Rectal smooth muscle tissue (tissue), 1 donor: ENCODE measurements around the gene KPTN.

Experiments used
- H3K27ac ChIP-seq: one replicate; pipeline ENCODE4 v1.7.0; 2013; ENCODE audit warnings: low read depth, low read length, inconsistent platforms
- H3K27me3 ChIP-seq: one replicate; pipeline ENCODE4 v1.7.0; 2013; ENCODE audit warnings: low read length; ENCODE audit not compliant: control insufficient read depth, insufficient read depth
- H3K36me3 ChIP-seq: one replicate; pipeline ENCODE4 v1.7.0; 2013; ENCODE audit warnings: low read length; ENCODE audit not compliant: control insufficient read depth, insufficient read depth
- H3K4me1 ChIP-seq: one replicate; pipeline ENCODE4 v1.7.0; 2013; ENCODE audit warnings: low read length; ENCODE audit not compliant: control insufficient read depth, insufficient read depth
- H3K4me3 ChIP-seq: one replicate; pipeline ENCODE4 v1.7.0; 2013; ENCODE audit warnings: low read length
- H3K9ac ChIP-seq: one replicate; pipeline ENCODE4 v1.7.0; 2013; ENCODE audit warnings: low read length

The KPTN gene

DNA sequence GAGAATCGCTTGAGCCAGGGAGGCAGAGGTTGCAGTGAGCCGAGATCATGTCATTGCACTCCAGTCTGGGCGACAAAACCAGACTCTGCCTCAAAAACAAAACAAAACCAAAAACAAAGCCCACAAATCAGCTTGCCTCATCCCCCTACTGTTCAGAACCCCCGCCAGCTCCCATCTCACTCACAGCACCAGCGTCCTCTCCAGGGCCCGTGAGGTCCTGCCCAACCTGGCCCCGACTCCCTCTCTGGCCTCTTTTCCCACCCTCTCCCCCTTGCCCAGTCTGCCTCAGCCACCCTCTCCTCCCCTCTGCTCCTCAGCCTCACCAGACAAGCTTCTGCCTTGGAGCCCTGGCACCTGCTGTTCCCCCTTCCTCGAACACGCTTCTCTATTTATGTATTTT is 16.1 kb downstream of the KPTN start:
- Histone ChIP-seq H3K9ac (no peak overlapping the region), H3K27me3 (peaks cover 15% of the 10 kb centered on the region), H3K27ac (peak overlapping the region; percentile 71), H3K4me1 (peaks cover 12% of the 10 kb centered on the region), H3K36me3 (no peaks in the 10 kb centered on the region), H3K4me3 (no peak overlapping the region)

- H3K27me3 ChIP-seq, result peaks cover 12% of the 10 kb centered on the region
- peaks cover 12% of the 10 kb centered on the region for H3K4me1 ChIP-seq
- no peaks in the 10 kb centered on the region for H3K36me3 ChIP-seq
- H3K9ac ChIP-seq, result no peak overlapping the region
- no peak overlapping the region for H3K4me3 ChIP-seq
- no peak overlapping the region for H3K27ac ChIP-seq
Measured at GRCh38 chr19:47465957-47466356, 18.1 kb downstream of the KPTN start.

DNA sequence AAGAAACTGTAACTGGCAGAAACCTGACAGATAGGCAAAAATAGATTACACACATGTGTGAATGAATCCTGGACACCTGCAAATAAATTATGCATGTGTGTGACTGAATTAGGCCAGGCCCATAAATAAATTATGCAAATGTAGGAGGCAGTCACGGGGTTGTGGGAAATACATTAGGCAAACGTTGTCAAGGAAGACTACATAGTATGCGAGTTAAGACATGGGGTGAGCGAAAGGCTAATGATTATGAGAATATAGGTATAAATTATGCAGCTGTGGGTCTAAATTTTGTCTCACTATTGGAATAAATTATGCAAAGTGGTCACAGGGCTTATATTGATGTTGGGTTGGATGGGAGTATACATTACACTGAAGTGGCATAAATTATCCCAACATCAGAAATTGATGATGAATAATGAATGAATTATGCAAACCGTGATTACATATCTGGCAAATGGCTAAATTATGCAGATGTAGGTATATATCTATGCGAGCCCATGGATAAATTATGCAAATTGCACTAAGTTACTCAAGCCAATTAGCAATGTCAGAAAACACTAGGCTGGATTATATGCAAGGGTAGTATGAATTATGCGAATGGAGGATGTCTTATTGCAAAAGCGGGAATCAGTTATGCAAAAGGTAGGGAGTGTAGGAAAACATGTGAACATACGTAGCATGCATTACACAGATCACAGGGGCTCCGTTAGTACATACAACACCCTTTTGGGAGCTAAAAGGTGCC is 19.2 kb downstream of the KPTN start:
- no peak overlapping the region for H3K27ac ChIP-seq
- peaks cover 3% of the 10 kb centered on the region for H3K27me3 ChIP-seq
- no peak overlapping the region for H3K9ac ChIP-seq
- peaks cover 6% of the 10 kb centered on the region for H3K4me1 ChIP-seq
- H3K4me3 ChIP-seq, result no peak overlapping the region
- no peaks in the 10 kb centered on the region for H3K36me3 ChIP-seq

DNA sequence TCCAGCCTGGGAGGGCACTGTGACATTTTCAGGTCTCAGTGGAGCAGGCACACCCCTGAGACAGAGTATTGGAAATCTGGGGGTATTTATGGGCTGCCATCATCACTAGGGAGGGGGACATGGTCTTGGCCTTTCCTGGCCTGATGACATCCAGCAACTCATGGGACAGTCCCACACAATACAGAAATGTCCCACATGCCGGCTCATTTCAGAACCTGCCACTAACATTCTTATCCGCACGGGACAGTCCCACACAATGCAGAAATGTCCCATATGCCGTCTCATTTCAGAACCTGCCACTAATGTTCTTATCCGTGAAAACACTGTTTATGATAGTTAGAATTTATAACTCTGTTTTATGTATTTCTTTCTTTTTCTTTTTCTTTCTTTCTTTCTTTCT is 22.1 kb downstream of the KPTN start:
- no peak overlapping the region for H3K27ac ChIP-seq
- H3K27me3 ChIP-seq, result peaks cover 8% of the 10 kb centered on the region
- no peak overlapping the region for H3K9ac ChIP-seq
- H3K4me3 ChIP-seq, result no peak overlapping the region
- no peaks in the 10 kb centered on the region for H3K4me1 ChIP-seq
- H3K36me3 ChIP-seq, result no peaks in the 10 kb centered on the region

DNA sequence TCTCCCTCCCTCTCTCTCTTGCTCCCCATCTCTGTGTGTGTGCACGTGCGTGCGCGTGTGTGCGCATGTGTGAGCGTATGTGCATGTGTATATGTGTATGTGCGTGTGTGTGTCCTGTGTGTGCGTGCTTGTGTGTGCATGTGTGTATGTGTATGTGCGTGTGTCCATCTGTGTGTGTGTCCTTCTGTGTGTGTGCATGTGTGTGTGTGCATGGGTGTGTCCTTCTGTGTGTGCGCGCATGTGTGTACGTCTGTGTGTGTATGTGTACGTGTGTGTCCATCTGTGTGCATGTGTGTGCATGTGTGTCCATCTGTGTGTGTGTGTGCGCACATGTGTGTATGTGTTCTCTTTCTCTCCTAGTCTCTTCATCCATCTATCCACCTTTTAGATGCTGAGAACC is 24.5 kb downstream of the KPTN start:
- no peaks in the 10 kb centered on the region for H3K36me3 ChIP-seq
- no peak overlapping the region for H3K9ac ChIP-seq
- peaks cover 12% of the 10 kb centered on the region for H3K27me3 ChIP-seq
- H3K4me3 ChIP-seq, result no peak overlapping the region
- no peak overlapping the region for H3K27ac ChIP-seq
- no peaks in the 10 kb centered on the region for H3K4me1 ChIP-seq

GRCh38 chr19:47458672-47459071 is 25.3 kb downstream of the KPTN start:
- no peak overlapping the region for H3K4me3 ChIP-seq
- H3K36me3 ChIP-seq, result no peaks in the 10 kb centered on the region
- no peak overlapping the region for H3K27ac ChIP-seq
- no peak overlapping the region for H3K9ac ChIP-seq
- no peaks in the 10 kb centered on the region for H3K4me1 ChIP-seq
- peaks cover 12% of the 10 kb centered on the region for H3K27me3 ChIP-seq

- no peaks in the 10 kb centered on the region for H3K4me1 ChIP-seq
- H3K36me3 ChIP-seq, result no peaks in the 10 kb centered on the region
- H3K27ac ChIP-seq, result no peak overlapping the region
- no peak overlapping the region for H3K4me3 ChIP-seq
- peaks cover 12% of the 10 kb centered on the region for H3K27me3 ChIP-seq
- no peak overlapping the region for H3K9ac ChIP-seq
Measured at GRCh38 chr19:47456721-47457474, 27.1 kb downstream of the KPTN start.

GRCh38 chr19:47450478-47450877 is 33.5 kb downstream of the KPTN start:
- Histone ChIP-seq H3K36me3 (no peaks in the 10 kb centered on the region), H3K9ac (no peak overlapping the region), H3K27ac (no peak overlapping the region), H3K4me1 (peaks cover 3% of the 10 kb centered on the region), H3K27me3 (peaks cover 11% of the 10 kb centered on the region), H3K4me3 (no peak overlapping the region)

DNA sequence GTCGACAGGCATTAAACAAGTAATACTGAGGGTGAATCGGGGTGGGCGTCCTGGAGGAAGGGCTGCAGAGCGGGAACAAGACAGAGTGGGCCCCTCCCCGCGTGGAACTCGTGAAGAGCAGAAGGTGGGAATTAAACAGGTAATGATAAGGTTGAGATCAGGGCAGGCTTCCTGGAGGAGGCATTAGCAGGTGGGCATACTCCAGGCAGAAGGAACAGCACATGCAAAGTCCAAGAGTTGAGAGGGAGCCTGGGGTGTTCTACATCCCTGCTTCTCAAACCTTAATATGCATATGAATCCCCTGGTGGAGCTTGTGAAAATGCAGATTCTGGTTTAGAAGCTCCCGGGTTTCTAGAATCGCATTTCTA is 35.7 kb downstream of the KPTN start:
- no peak overlapping the region for H3K4me3 ChIP-seq
- H3K36me3 ChIP-seq, result no peaks in the 10 kb centered on the region
- peaks cover 22% of the 10 kb centered on the region for H3K27me3 ChIP-seq
- no peak overlapping the region for H3K9ac ChIP-seq
- no peak overlapping the region for H3K27ac ChIP-seq
- peaks cover 3% of the 10 kb centered on the region for H3K4me1 ChIP-seq

DNA sequence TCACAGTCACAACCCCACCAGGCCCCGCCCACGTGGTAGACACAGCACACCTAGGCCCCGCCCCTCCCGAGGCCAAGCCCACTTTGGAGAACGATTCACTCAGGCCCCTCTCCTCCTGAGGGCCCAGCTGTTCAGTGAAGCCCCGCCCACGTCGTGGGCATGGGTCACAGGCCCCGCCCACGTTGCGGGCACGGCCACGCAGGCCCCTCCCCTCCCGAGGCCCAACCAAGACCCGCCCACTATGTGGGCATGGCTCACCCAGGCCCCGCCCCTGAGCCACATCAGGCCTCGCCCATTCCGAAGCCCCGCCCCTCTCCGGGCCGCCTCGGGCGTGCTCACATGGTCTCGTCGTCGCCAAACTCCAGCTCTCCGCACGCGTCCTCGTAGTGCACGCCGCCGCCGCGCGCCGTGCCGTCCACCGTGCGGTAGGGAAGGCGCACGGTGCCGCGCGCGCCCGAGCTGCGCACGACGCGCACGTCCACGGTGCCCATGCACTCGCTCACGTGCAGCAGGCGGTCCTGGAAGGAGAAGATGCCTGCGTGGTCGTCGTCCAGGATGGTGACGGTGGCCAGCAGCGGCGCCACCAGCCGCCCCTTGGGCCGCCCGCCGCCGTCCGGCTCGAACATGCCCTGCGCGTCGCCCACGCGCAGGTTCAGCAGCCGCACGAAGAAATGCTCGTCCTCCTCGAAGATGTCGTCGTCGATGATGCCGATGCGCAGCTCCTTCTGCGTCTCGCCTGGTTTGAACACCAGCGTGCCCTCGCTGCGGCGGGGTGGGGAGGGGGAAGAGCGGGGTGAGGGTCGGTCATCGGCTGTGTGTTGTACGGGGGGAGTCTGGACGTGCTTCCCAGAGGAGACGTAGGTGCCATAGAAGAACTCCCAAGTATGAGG is 36.3 kb downstream of the KPTN start:
- H3K36me3 ChIP-seq, result no peaks in the 10 kb centered on the region
- peaks cover 22% of the 10 kb centered on the region for H3K27me3 ChIP-seq
- H3K4me3 ChIP-seq, result no peak overlapping the region
- no peak overlapping the region for H3K27ac ChIP-seq
- peaks cover 3% of the 10 kb centered on the region for H3K4me1 ChIP-seq
- H3K9ac ChIP-seq, result no peak overlapping the region

DNA sequence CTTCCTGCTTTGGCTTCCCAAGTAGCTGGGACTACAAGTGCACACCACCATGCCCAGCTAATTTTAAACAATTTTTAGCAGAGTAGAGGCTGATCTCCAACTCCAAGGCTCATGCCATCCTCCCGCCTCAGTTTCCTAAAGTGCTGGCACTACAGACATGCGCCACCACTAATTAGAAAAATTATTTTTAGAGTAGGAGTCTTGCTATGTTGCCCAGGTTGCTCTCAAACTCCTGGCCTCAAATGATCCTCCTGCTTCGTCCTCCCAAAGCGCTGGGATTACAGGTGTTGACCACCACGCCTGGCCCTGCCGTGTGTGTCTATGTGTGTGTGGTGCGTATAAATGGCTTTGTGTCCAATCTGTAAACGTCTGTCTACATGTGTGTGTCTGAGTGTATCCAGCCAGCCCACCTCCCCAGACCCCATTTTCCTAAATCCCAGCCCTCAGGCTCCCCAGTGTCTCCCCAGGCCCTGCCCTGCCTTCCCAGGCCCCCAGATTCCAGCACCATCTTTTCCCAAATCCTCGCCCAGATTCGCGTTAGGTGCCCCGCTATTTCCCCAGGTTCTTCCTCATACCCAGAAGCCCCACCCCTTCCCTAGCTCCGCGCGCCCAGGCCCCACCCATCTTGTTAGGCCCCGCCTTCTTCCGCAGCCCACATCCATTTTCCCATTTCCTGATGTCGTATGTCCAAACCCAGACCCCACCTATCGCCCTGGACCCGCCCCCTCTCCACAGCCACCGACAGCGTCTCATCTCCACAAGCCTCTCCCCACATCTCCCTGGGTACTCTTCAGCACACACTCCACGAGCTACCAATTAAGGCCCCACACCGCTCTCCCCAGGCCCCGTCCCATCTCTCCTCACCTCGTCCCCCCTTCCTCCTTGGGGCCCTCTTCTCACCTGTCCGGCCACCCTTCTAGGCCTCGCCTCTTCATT is 37.2 kb downstream of the KPTN start:
- peaks cover 22% of the 10 kb centered on the region for H3K27me3 ChIP-seq
- no peaks in the 10 kb centered on the region for H3K36me3 ChIP-seq
- no peak overlapping the region for H3K27ac ChIP-seq
- H3K9ac ChIP-seq, result no peak overlapping the region
- H3K4me3 ChIP-seq, result no peak overlapping the region
- H3K4me1 ChIP-seq, result peaks cover 3% of the 10 kb centered on the region
